VCaP (cell line): ENCODE results near the gene OR10K1.
"Not testable (repeated sequence)": the region's sequence is repeated elsewhere in the genome, so short reads cannot be mapped to it uniquely, and the experiment has no call there.

Experiments used
- H3K27ac ChIP-seq: fragments of 450-650 bp; 2 replicates; pipeline ENCODE4 v1.5.1; 2017
- TF ChIP-seq, protein P1 (sequence below): fragments of 450-650 bp; conservative IDR thresholded peaks from 2 replicates; pipeline ENCODE4 v1.5.1; 2017; ENCODE audit warnings: mild to moderate bottlenecking, moderate library complexity

The OR10K1 gene, protein sequence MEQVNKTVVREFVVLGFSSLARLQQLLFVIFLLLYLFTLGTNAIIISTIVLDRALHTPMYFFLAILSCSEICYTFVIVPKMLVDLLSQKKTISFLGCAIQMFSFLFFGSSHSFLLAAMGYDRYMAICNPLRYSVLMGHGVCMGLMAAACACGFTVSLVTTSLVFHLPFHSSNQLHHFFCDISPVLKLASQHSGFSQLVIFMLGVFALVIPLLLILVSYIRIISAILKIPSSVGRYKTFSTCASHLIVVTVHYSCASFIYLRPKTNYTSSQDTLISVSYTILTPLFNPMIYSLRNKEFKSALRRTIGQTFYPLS

DNA sequence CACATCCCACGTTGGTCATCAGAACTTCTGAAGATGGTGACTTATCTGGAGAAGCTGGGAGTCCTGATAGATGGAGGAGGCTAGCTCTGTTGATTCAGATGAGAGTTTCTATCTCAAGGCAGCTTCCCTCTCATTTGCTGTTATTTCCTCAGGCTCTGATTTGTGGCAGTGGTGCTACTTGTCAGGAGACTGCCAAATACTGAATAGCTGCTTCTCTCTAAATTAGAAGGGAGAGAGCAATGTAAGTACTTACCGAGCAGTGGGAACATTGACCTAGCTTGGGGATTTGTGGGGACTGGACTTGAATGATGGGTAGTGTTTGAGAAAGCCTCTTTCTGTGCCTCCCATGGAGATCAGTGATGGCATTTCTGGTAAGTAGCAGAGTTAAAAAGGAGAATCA is at the start of gene OR10K1:
TSS of gene OR10K1 (plus strand) at position 301 of the 400 bp plus-strand sequence. CDS start 3,728 bp downstream, outside the sequence.
- H3K27ac ChIP-seq = no peak within 1 kb of the TSS
- TF ChIP-seq, protein P1, sequence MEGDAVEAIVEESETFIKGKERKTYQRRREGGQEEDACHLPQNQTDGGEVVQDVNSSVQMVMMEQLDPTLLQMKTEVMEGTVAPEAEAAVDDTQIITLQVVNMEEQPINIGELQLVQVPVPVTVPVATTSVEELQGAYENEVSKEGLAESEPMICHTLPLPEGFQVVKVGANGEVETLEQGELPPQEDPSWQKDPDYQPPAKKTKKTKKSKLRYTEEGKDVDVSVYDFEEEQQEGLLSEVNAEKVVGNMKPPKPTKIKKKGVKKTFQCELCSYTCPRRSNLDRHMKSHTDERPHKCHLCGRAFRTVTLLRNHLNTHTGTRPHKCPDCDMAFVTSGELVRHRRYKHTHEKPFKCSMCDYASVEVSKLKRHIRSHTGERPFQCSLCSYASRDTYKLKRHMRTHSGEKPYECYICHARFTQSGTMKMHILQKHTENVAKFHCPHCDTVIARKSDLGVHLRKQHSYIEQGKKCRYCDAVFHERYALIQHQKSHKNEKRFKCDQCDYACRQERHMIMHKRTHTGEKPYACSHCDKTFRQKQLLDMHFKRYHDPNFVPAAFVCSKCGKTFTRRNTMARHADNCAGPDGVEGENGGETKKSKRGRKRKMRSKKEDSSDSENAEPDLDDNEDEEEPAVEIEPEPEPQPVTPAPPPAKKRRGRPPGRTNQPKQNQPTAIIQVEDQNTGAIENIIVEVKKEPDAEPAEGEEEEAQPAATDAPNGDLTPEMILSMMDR = no peak

DNA sequence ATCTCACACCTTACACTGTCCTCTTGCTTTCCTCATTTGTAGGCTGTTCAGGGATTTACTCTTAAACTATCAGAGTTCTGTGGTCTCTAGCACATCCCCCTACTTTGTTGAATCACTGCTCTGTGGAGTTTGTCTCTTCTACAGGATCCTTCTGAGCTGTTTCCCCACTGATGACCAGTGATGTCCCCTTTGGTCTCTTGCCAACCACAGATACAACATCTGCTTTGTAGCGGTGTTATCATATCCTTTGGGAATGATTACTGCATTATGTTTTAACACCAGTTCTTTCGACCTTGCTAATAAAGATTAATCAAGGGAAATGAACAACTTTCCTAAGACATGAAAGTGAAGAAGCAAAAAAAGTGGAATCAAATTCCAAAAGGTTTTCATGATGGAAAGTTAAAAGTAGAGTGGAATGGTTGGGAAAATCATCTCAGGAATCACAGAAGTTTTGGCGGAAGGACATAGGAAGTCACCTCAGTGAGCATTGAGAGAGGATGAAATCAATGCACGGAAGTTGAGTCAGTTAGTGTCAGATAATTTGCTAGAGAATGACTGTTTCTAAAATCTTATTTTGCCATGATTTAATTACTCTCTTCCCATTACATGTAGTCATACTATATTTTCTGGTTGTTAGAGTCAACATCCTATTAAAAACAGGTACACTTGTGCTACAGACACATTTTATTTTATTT is 46.8 kb upstream of the OR10K1 start:
- H3K27ac ChIP-seq = no peak overlapping the region
- TF ChIP-seq, protein P1 = no peak

DNA sequence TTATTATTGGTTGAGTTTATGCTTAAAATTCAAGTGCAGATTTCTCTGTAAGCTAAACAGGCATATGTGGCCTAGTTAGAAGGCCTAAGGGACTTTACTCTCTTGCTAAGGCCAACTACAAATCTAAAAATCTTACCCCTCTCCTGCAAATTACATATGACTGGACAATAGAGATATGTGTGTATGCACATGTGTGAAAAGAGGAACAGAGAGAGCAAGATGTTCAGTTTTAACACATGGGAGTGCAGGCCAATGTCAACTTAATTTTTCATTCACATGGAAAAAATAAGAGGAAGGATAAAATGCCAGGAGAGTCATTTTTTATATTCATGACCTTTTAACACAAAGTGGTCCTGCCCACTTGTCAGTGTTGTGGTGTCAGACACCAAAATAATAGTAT is 44.0 kb upstream of the OR10K1 start:
- TF ChIP-seq, protein P1 = no peak
- H3K27ac ChIP-seq = no peak overlapping the region

DNA sequence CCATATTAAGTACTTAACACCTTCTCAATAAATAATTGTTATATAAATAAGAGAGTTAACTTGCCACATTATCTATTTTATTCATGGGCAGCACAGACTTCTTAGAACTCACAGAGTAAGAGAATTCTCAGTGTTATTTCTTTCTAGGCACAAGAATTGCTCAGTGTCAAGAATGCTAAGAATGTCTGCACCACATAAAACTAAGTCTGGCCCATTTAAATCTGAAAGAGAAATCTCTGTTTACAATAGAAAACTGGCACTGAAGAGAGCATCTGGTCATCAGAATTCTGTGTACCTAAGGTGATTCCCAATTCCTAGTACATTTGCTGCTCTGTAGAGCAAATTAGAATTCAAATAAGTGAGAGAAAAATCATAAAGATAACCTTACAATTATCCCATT is 39.4 kb upstream of the OR10K1 start:
- no peak overlapping the region for H3K27ac ChIP-seq
- TF ChIP-seq, protein P1 = no peak

DNA sequence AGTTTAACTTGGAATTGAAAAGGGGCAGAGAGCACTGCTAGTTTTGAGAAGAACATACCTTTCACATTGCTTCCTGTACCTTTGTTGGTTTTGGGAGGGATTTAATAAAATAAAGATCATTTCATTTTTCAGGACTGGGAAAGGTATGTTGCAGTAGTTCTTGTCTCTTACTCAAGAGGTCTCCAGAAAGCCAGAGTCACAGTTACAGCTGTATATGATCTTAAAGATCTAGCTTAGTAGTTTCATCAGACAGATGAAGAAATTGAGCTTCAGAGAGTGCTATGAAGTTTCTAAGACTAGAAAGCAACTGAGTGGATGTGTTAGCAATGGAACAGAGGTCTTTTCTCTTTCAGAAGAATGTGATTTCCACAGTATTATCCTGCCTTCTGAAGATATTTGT is 36.6 kb upstream of the OR10K1 start:
- TF ChIP-seq, protein P1 = no peak
- H3K27ac ChIP-seq = no peak overlapping the region

DNA sequence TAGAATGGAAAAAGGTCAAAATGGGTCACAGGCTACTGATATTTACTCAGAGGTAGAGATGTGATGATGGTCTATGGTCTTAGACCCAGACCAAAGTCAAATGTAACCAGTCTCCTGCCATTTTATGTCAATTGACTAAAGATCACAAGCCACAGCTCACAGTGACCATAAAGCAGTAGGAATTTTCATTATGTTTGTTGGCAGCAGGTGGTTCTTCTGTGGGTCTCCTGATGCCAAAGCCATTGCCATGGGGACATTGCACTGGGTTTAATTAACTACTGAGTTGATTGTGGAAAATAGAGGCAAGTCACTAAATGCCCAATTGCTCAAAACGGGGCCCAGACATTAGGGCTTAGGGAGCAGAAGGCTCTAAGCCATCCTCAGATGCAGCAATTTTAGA is 35.5 kb upstream of the OR10K1 start, which contains the start of gene OR10K2:
TSS of gene OR10K2 (minus strand) at position 101 of the 400 bp plus-strand sequence. CDS start 5,371 bp downstream, outside the sequence.
- H3K27ac ChIP-seq = no peak within 1 kb of the TSS
- TF ChIP-seq, protein P1 = no peak

DNA sequence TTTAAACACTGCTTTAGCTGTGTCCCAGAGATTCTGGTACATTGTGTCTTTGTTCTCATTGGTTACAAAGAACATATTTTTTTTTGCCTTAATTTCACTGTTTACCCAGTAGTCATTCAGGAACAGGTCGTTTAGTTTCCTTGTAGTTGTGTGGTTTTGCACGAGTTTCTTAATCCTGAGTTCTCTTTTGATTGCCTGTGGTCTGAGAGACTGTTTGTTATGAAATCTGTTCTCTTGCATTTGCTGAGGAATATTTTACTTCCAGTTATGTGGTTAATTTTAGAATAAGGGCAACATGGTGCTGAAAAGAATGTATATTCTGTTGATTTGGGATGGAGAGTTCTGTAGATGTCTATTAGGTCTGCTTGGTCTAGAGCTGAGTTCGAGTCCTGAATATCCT is 31.5 kb upstream of the OR10K1 start:
- not testable (repeated sequence) for H3K27ac ChIP-seq

DNA sequence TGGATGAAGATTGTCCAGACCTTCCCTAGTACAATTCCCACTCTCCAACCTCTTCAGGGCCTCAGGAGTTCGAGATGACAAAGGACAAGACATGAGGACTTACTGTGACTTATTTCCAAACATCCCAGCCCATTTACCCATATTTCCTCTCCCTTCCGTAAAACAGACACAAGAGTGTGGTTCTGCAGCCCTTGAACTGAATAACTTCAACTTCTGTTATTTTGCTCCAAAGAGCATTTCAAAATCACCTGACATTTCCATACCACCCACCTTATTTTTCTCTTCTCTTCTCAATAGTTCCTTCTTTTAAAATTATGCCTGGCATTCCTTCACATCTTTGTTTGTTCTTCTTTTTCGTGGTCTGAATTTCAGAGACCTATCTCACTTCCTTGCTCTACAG is 26.9 kb upstream of the OR10K1 start:
- TF ChIP-seq, protein P1 = no peak
- no peak overlapping the region for H3K27ac ChIP-seq
